ENCODE results near the gene IGHMBP2.

DNA sequence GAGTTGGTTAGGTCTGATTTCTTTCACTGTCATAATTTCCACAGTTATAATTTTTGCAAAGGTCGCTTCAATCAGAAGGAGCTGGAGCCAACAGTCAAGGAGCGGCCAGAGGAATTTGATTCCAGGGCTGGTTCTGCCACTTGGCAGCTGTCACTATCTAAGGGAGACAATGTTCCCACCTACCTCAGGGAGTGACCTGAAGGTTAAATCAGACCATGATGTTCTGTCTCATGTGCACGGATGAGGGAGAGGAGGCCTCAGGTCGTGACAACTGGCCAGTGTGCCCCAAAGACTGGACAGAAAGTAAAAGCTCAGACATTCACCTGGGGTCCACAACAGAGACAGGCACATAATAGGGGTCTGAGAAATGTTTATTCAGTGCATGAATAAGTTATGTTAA lies 69.5 kb downstream of the IGHMBP2 start:
- TF ChIP-seq L3MBTL2 (conservative IDR thresholded peaks at IDR 0.05) (no peak), SUZ12 (IDR thresholded peaks at IDR 0.05) (no peak), CTBP1 (IDR thresholded peaks at IDR 0.05; ENCODE audit: borderline replicate concordance) (no peak), HDGF (IDR thresholded peaks at IDR 0.05; ENCODE audit: borderline replicate concordance) (no peak), SP1 (IDR thresholded peaks at IDR 0.05) (no peak), ARNT (IDR thresholded peaks at IDR 0.05) (no peak), BHLHE40 (IDR thresholded peaks at IDR 0.05; ENCODE audit: borderline replicate concordance) (no peak)
